Fibroblast of lung (primary cell): ENCODE results near the gene LYPD6B.

ENCODE experiments used
- CTCF ChIP-seq, 2 donors: IDR thresholded peaks in 1 of 2; conservative IDR thresholded peaks in 1 of 2; 1 replicate in 1 of 2; 2 replicates in 1 of 2; pipeline ENCODE4 v1.5.1; 2011 to 2012; ENCODE audit warnings: low read length in 2 of 2, control low read depth in 1 of 2, inconsistent platforms in 1 of 2, low read depth in 1 of 2, mild to moderate bottlenecking in 1 of 2
- EZH2 ChIP-seq: IDR thresholded peaks from 2 replicates; pipeline ENCODE4 v1.5.1; 2012; ENCODE audit warnings: low read length, control low read depth, mild to moderate bottlenecking; ENCODE audit errors: missing control alignments

- TF ChIP-seq EZH2 = no peak
- no peak for TF ChIP-seq CTCF (conservative IDR thresholded peaks at IDR 0.05 in 1 of 2, IDR thresholded peaks at IDR 0.05 in 1 of 2; ENCODE audit: low read depth in 1 of 2, low read length in 2 of 2)
These were observed 181.4 kb downstream of the LYPD6B start for GRCh38 chr2:149219856-149220255.
